HCT116 (cell line): Measurements from ENCODE around the gene HLA-F. TPM values are rescaled to one million over a fixed set of nuclear protein-coding genes. Genes with fewer than 3 reads are reported as not detected.

Source experiments
- ATAC-seq: fragments of 200-7000 bp; cut with Tn5 transposase; 2 replicates; pipeline ENCODE4 v1.9.1; 2020; ENCODE audit warnings: mild to moderate bottlenecking, moderate library complexity
- Bru-seq: library from RNA; stranded (reverse); fragments of 400-500 nt; gene quantifications from one replicate; lab custom pipeline; 2021; lab: Mats Ljungman, UMichigan
- BruChase-seq, 2 experiments: library from RNA; stranded (reverse); fragments of 400-500 nt; gene quantifications; one replicate each; lab custom pipeline; 2021; lab: Mats Ljungman, UMichigan
- BruUV-seq: library from RNA; stranded (reverse); fragments of 400-500 nt; replicated peaks from 2 replicates; lab custom pipeline; 2021; lab: Mats Ljungman, UMichigan
- CTCF ChIA-PET: fragments of 300-600 bp; sonication (Branson Sonifier 250); formaldehyde crosslinking; loops from one replicate; lab custom pipeline; 2021; ENCODE audit warnings: antibody characterized with exemption; lab: Charles Lee
- POLR2A ChIA-PET: fragments of 300-600, 350-600 bp; sonication (Branson Sonifier 250); formaldehyde crosslinking; loops from one replicate; lab custom pipeline; 2021; ENCODE audit warnings: antibody characterized with exemption; lab: Charles Lee
- RAD21 ChIA-PET, 2 experiments: fragments of 300-600 bp; sonication (Branson Sonifier 250); formaldehyde crosslinking; loops; one replicate each; lab custom pipeline; 2023; ENCODE audit warnings: low total read pairs in 2 of 2; ENCODE audit not compliant: uncharacterized antibody in 2 of 2, unreplicated experiment in 2 of 2, low non-redundant PET in 1 of 2; lab: Charles Lee
- DNase-seq: peaks from one replicate; pipeline ENCODE4 v3.0.0-alpha.2; 2010; ENCODE audit warnings: low read depth, low spot score
- H2AFZ ChIP-seq: fragments of 200-600 bp; shearing (Covaris generic), sonication (generic); 2 replicates; pipeline ENCODE4 v1.6.1; 2017; ENCODE audit warnings: low read depth, mixed run types, mixed read lengths, antibody characterized with exemption, low read length; ENCODE audit not compliant: poor library complexity, severe bottlenecking
- H3K27ac ChIP-seq: 2 replicates; pipeline ENCODE4 v1.5.1; 2012; ENCODE audit warnings: low read depth, low read length
- H3K27me3 ChIP-seq: fragments of 200-600 bp; sonication (generic); 2 replicates; pipeline ENCODE4 v1.6.1; 2016; ENCODE audit warnings: mixed run types, low read length, mixed read lengths; ENCODE audit not compliant: insufficient read depth
- H3K36me3 ChIP-seq, 2 experiments: fragments of 200-500 bp in 1 of 2; fragments of 200-600 bp in 1 of 2; sonication (Bioruptor generic) in 1 of 2; sonication (generic) in 1 of 2; 2 replicates each; pipeline versions ENCODE4 v1.5.1 to v1.6.1; 2014 to 2016; ENCODE audit warnings: low read length in 2 of 2, inconsistent platforms in 1 of 2, mixed read lengths in 1 of 2, mixed run types in 1 of 2; ENCODE audit not compliant: insufficient read depth in 2 of 2, control insufficient read depth in 1 of 2
- H3K4me1 ChIP-seq, 2 experiments: fragments of 200-600 bp in 1 of 2; sonication (generic) in 1 of 2; 2 replicates each; pipeline versions ENCODE4 v1.5.1 to v1.6.1; 2012 to 2017; ENCODE audit warnings: low read length in 2 of 2, inconsistent platforms in 1 of 2, mild to moderate bottlenecking in 1 of 2, mixed read lengths in 1 of 2, mixed run types in 1 of 2, moderate library complexity in 1 of 2; ENCODE audit not compliant: insufficient read depth in 2 of 2, control insufficient read depth in 1 of 2
- H3K4me2 ChIP-seq: fragments of 200-600 bp; sonication (generic); 2 replicates; pipeline ENCODE4 v1.6.1; 2017; ENCODE audit warnings: mixed run types, low read length, mixed read lengths
- H3K4me3 ChIP-seq, 2 experiments: fragments of 200-600 bp in 1 of 2; sonication (generic) in 1 of 2; replicated peaks in 1 of 2; 2 replicates each; pipeline ENCODE4 v1.5.1; 2011 to 2016; ENCODE audit warnings: low read length in 2 of 2, control low read depth in 1 of 2, low read depth in 1 of 2, mild to moderate bottlenecking in 1 of 2, mixed read lengths in 1 of 2, mixed run types in 1 of 2
- H3K79me2 ChIP-seq: fragments of 200-600 bp; sonication (generic); 2 replicates; pipeline ENCODE4 v1.6.1; 2017; ENCODE audit warnings: mild to moderate bottlenecking, mixed run types, low read length, moderate library complexity, mixed read lengths; ENCODE audit not compliant: insufficient read depth
- H3K9ac ChIP-seq: fragments of 200-600 bp; sonication (generic); 2 replicates; pipeline ENCODE4 v1.6.1; 2016; ENCODE audit warnings: low read length, mixed read lengths
- H3K9me2 ChIP-seq: fragments of 200-600 bp; sonication (generic), shearing (Covaris generic); 2 replicates; pipeline ENCODE4 v1.6.1; 2017; ENCODE audit warnings: mixed run types, mild to moderate bottlenecking, moderate library complexity; ENCODE audit not compliant: insufficient read depth
- H3K9me3 ChIP-seq, 2 experiments: fragments of 200-500 bp in 1 of 2; fragments of 200-600 bp in 1 of 2; sonication (Bioruptor generic) in 1 of 2; sonication (generic) in 1 of 2; 2 replicates each; pipeline ENCODE4 v1.6.1; 2014 to 2017; ENCODE audit warnings: low read length in 2 of 2, mixed read lengths in 2 of 2, inconsistent platforms in 1 of 2, low read depth in 1 of 2, mild to moderate bottlenecking in 1 of 2, mixed run types in 1 of 2, moderate library complexity in 1 of 2; ENCODE audit not compliant: control insufficient read depth in 1 of 2, insufficient read depth in 1 of 2
- H4K20me1 ChIP-seq: fragments of 200-600 bp; sonication (generic), shearing (Covaris generic); 2 replicates; pipeline ENCODE4 v1.6.1; 2017; ENCODE audit warnings: mixed run types, mild to moderate bottlenecking, moderate library complexity; ENCODE audit not compliant: insufficient read depth
- EGR1 ChIP-seq: IDR thresholded peaks from 2 replicates; pipeline ENCODE4 v1.6.1; 2012; ENCODE audit warnings: low read depth
- ELF1 ChIP-seq: IDR thresholded peaks from 2 replicates; pipeline ENCODE4 v1.6.1; 2012; ENCODE audit warnings: low read depth, borderline replicate concordance
- POLR2AphosphoS5 ChIP-seq: IDR thresholded peaks from 2 replicates; pipeline ENCODE4 v1.6.1; 2011; ENCODE audit warnings: mild to moderate bottlenecking, low read depth, low read length, moderate library complexity
- SP1 ChIP-seq: IDR thresholded peaks from 2 replicates; pipeline ENCODE4 v1.6.1; 2012; ENCODE audit warnings: low read depth
- YY1 ChIP-seq: IDR thresholded peaks from 2 replicates; pipeline ENCODE4 v1.6.1; 2011; ENCODE audit warnings: low read length, low read depth, moderate library complexity, mild to moderate bottlenecking; ENCODE audit not compliant: insufficient replicate concordance; ENCODE audit errors: extremely low read depth
- ZNF274 ChIP-seq: fragments of 200-500 bp; sonication (Bioruptor generic); IDR thresholded peaks from 2 replicates; pipeline ENCODE4 v1.6.1; 2014; ENCODE audit warnings: mild to moderate bottlenecking, low read depth, low read length, inconsistent platforms
- intact Hi-C: fragments of 100-400 bp; cut with micrococcal nuclease; formaldehyde crosslinking; loops from 2 replicates; pipeline ENCODE4 v1.10.0; 2022
- long read RNA-seq: library from polyadenylated mRNA; unstranded; transcript quantifications from one replicate; pipeline ENCODE4 v2.0.0, GENCODE V29; 2021; ENCODE audit not compliant: unreplicated experiment
- polyA plus RNA-seq: library from polyadenylated mRNA; unstranded; fragments of >200 nt; gene quantifications from 2 replicates; pipeline ENCODE4 v1.2.1, GENCODE V29; 2012; ENCODE audit warnings: missing spikeins
- total RNA-seq: library from RNA; stranded (reverse); gene quantifications from one replicate; pipeline ENCODE4 v1.2.1, GENCODE V29; 2021; ENCODE audit not compliant: unreplicated experiment
- TF ChIP-seq, protein P1 (sequence below), 3 experiments: fragments of 200-600 bp in 1 of 3; sonication (generic) in 1 of 3; IDR thresholded peaks in 2 of 3; conservative IDR thresholded peaks in 1 of 3; 2 replicates each; pipeline ENCODE4 v1.5.1; 2012 to 2017; ENCODE audit warnings: low read depth in 2 of 3, low read length in 2 of 3, antibody characterized with exemption in 1 of 3, borderline replicate concordance in 1 of 3, control low read depth in 1 of 3, mild to moderate bottlenecking in 1 of 3, mixed read lengths in 1 of 3, mixed run types in 1 of 3, moderate library complexity in 1 of 3; ENCODE audit not compliant: insufficient read depth in 1 of 3
- TF ChIP-seq, protein P2 (sequence below): IDR thresholded peaks from 2 replicates; pipeline ENCODE4 v1.6.1; 2011; ENCODE audit warnings: mild to moderate bottlenecking, low read length, moderate library complexity; ENCODE audit not compliant: insufficient replicate concordance; ENCODE audit errors: extremely low read depth

The HLA-F gene
- total RNA-seq = 24.6 TPM
- polyA plus RNA-seq = 35.5 and 49.9 TPM in 2 replicates
- Bru-seq, nascent RNA = percentile 58 among the genes with signal in this experiment
- BruChase-seq, experiment 1, labeled RNA remaining after a 6-hour chase = percentile 52 among the genes with signal in this experiment
- BruChase-seq, experiment 2, labeled RNA remaining after a 2-hour chase = percentile 52 among the genes with signal in this experiment
- long read RNA-seq, transcript HLA-F-217 (7 exons, 1,283 nt) = major isoform, 6 of 23 reads
- long read RNA-seq, partial matches to known transcripts = 8 of 23 reads
- long read RNA-seq, other reads (novel, unspliced or antisense) = 6 of 23 reads

DNA sequence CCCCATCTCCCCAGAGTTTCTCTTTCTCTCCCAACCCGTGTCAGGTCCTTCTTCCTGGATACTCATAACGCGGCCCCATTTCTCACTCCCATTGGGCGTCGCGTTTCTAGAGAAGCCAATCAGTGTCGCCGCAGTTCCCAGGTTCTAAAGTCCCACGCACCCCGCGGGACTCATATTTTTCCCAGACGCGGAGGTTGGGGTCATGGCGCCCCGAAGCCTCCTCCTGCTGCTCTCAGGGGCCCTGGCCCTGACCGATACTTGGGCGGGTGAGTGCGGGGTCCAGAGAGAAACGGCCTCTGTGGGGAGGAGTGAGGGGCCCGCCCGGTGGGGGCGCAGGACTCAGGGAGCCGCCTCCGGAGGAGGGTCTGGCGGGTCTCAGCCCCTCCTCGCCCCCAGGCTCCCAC, at the start of gene HLA-F:
TSS of gene HLA-F (plus strand) at position 173 of the 404 bp plus-strand sequence. CDS start at position 203, 30 bp downstream.
- Histone ChIP-seq H3K27ac (peak within 1 kb of the TSS; percentile 59; the same call in 1 of the 2 replicates), H3K9ac (peak within 1 kb of the TSS; percentile 72)
- peak; percentile 97 for ATAC-seq

More for the DNA sequence above, at the start of gene HLA-F:
- Histone ChIP-seq H3K36me3 (peaks cover 0 to 3% of the 10 kb centered on the region in 2 experiments; a peak in 1 of 4 replicates), H3K9me2 (no peaks in the 10 kb centered on the region), H3K9me3 (no peaks in the 10 kb centered on the region), H2AFZ (peak within 1 kb of the TSS; percentile 97), H3K4me2 (peak within 1 kb of the TSS; percentile 96), H3K27me3 (no peaks in the 10 kb centered on the region), H4K20me1 (no peaks in the 10 kb centered on the region), H3K79me2 (no peaks in the 10 kb centered on the region), H3K4me3 (peak within 1 kb of the TSS; percentile 73 to 77), H3K4me1 (peaks cover 0 to 9% of the 10 kb centered on the region in 2 experiments; a peak in 1 of 4 replicates)
- no TSS peak for BruUV-seq
- peak; percentile 67 for DNase-seq
- ChIA-PET CTCF (no interaction called here), POLR2A (no interaction called here), RAD21 (no interaction called here)
- intact Hi-C loops = no loop called here
- TF ChIP-seq, protein P1, sequence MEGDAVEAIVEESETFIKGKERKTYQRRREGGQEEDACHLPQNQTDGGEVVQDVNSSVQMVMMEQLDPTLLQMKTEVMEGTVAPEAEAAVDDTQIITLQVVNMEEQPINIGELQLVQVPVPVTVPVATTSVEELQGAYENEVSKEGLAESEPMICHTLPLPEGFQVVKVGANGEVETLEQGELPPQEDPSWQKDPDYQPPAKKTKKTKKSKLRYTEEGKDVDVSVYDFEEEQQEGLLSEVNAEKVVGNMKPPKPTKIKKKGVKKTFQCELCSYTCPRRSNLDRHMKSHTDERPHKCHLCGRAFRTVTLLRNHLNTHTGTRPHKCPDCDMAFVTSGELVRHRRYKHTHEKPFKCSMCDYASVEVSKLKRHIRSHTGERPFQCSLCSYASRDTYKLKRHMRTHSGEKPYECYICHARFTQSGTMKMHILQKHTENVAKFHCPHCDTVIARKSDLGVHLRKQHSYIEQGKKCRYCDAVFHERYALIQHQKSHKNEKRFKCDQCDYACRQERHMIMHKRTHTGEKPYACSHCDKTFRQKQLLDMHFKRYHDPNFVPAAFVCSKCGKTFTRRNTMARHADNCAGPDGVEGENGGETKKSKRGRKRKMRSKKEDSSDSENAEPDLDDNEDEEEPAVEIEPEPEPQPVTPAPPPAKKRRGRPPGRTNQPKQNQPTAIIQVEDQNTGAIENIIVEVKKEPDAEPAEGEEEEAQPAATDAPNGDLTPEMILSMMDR (IDR thresholded peaks at IDR 0.05 in 2 of 3, conservative IDR thresholded peaks at IDR 0.05 in 1 of 3; ENCODE audit: borderline replicate concordance in 1 of 3, insufficient read depth in 1 of 3, low read depth in 2 of 3, low read length in 2 of 3) = no peak
- TF ChIP-seq ELF1 (no peak), ZNF274 (no peak), YY1 (no peak), SP1 (peak; percentile 54; the same call in 1 of the 2 replicates), EGR1 (peak; percentile 33; the same call in 1 of the 2 replicates), POLR2AphosphoS5 (peak; percentile 63; the same call in 1 of the 2 replicates)
- TF ChIP-seq, protein P2, sequence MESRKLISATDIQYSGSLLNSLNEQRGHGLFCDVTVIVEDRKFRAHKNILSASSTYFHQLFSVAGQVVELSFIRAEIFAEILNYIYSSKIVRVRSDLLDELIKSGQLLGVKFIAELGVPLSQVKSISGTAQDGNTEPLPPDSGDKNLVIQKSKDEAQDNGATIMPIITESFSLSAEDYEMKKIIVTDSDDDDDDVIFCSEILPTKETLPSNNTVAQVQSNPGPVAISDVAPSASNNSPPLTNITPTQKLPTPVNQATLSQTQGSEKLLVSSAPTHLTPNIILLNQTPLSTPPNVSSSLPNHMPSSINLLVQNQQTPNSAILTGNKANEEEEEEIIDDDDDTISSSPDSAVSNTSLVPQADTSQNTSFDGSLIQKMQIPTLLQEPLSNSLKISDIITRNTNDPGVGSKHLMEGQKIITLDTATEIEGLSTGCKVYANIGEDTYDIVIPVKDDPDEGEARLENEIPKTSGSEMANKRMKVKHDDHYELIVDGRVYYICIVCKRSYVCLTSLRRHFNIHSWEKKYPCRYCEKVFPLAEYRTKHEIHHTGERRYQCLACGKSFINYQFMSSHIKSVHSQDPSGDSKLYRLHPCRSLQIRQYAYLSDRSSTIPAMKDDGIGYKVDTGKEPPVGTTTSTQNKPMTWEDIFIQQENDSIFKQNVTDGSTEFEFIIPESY = no peak
